ENCODE measurements around the gene MYBPC2.
A peak's percentile ranks its signal among the peaks of the same experiment; 100 is the strongest.

The MYBPC2 gene

DNA sequence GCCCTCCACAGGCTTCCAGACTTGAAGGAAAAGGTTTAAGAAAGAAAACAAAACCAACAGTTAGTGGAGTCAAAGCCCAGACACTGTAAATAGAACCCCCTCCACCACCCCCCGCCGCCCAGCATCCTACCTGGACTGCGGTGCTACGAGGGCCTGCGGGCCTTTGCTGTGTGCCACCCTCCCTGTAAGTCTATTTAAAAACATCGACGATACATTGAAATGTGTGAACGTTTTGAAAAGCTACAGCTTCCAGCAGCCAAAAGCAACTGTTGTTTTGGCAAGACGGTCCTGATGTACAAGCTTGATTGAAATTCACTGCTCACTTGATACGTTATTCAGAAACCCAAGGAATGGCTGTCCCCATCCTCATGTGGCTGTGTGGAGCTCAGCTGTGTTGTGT lies 50.2 kb downstream of the MYBPC2 start:
- Histone ChIP-seq H3K27ac (ENCODE audit: low read depth, low read length) (no peak overlapping the region), H3K27me3 (ENCODE audit: low read length) (no peaks in the 10 kb centered on the region), H3K4me3 (ENCODE audit: insufficient read depth, low read length, poor library complexity, severe bottlenecking) (no peak overlapping the region), H3K9me2 (replicated peaks; ENCODE audit: insufficient read depth, low read length) (no peaks in the 10 kb centered on the region), H3K4me2 (ENCODE audit: low read depth, low read length, poor library complexity, severe bottlenecking) (no peak overlapping the region), H3K9ac (ENCODE audit: low read length) (no peak overlapping the region), H4K20me1 (ENCODE audit: low read depth, low read length) (no peaks in the 10 kb centered on the region), H2AFZ (ENCODE audit: low read depth, low read length, severe bottlenecking) (no peak overlapping the region), H3F3A (ENCODE audit: insufficient read depth) (no peaks in the 10 kb centered on the region), H3K79me2 (ENCODE audit: insufficient read depth, low read length) (peaks cover 7% of the 10 kb centered on the region), H3K9me3 (ENCODE audit: insufficient read depth, low read length) (peaks cover 13% of the 10 kb centered on the region; the same call in 1 of the 2 replicates), H3K36me3 (ENCODE audit: low read length) (peaks cover 11% of the 10 kb centered on the region; the same call in 1 of the 2 replicates)
- TF ChIP-seq, protein P1, sequence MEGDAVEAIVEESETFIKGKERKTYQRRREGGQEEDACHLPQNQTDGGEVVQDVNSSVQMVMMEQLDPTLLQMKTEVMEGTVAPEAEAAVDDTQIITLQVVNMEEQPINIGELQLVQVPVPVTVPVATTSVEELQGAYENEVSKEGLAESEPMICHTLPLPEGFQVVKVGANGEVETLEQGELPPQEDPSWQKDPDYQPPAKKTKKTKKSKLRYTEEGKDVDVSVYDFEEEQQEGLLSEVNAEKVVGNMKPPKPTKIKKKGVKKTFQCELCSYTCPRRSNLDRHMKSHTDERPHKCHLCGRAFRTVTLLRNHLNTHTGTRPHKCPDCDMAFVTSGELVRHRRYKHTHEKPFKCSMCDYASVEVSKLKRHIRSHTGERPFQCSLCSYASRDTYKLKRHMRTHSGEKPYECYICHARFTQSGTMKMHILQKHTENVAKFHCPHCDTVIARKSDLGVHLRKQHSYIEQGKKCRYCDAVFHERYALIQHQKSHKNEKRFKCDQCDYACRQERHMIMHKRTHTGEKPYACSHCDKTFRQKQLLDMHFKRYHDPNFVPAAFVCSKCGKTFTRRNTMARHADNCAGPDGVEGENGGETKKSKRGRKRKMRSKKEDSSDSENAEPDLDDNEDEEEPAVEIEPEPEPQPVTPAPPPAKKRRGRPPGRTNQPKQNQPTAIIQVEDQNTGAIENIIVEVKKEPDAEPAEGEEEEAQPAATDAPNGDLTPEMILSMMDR (IDR thresholded peaks at IDR 0.05; ENCODE audit: insufficient read depth, low read length, poor library complexity, severe bottlenecking), result no peak
- TF ChIP-seq EZH2phosphoT487 (conservative IDR thresholded peaks at IDR 0.05; ENCODE audit: low read length), result no peak

DNA sequence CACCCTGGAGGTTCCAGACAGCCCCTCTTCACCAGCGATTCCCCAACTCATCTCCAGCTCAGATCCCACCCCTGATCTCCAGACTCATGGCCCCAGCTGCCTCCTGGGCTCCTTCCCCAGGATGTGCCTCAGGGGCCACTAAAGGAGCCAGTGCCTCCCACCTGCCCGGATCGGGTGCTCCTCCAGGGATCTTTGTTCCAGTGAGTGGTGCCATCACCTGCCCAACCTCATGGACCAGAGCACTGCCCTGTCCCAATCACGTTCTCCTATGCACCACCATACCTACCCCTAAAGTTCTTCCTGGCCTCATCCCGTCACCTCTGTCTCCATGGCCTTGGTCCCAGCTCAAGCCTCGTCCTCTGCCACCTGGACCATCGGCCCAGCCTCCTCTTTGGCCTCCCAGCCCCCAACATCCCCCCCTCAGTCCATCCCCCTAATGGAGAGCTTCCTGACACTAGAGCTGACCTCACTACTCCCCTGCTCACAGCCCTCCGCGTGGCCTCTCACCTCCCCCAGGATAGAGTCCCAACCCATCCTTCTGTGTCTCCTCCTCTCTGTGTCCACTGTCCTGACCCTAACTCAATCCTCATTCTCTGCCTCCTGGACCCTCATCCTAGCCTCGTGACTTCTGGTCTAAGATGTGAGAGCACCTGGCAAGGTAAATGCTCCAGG lies 52.7 kb downstream of the MYBPC2 start:
- Histone ChIP-seq H3K27ac (ENCODE audit: low read depth, low read length) (no peak overlapping the region), H3K27me3 (ENCODE audit: low read length) (no peaks in the 10 kb centered on the region), H3K4me2 (ENCODE audit: low read depth, low read length, poor library complexity, severe bottlenecking) (no peak overlapping the region), H2AFZ (ENCODE audit: low read depth, low read length, severe bottlenecking) (no peak overlapping the region), H3K79me2 (ENCODE audit: insufficient read depth, low read length) (no peaks in the 10 kb centered on the region), H3K9me3 (ENCODE audit: insufficient read depth, low read length) (peaks cover 6% of the 10 kb centered on the region; the same call in 1 of the 2 replicates), H3K4me3 (ENCODE audit: insufficient read depth, low read length, poor library complexity, severe bottlenecking) (no peak overlapping the region), H3K36me3 (ENCODE audit: low read length) (0 out of 2 replicates have a peak, but pooled peaks cover 3% of the 10 kb centered on the region), H3K9ac (ENCODE audit: low read length) (no peak overlapping the region), H3F3A (ENCODE audit: insufficient read depth) (no peaks in the 10 kb centered on the region), H3K9me2 (replicated peaks; ENCODE audit: insufficient read depth, low read length) (no peaks in the 10 kb centered on the region), H4K20me1 (ENCODE audit: low read depth, low read length) (no peaks in the 10 kb centered on the region)
- no peak for TF ChIP-seq EZH2phosphoT487 (conservative IDR thresholded peaks at IDR 0.05; ENCODE audit: low read length)
- TF ChIP-seq, protein P1 (IDR thresholded peaks at IDR 0.05; ENCODE audit: insufficient read depth, low read length, poor library complexity, severe bottlenecking), result no peak

DNA sequence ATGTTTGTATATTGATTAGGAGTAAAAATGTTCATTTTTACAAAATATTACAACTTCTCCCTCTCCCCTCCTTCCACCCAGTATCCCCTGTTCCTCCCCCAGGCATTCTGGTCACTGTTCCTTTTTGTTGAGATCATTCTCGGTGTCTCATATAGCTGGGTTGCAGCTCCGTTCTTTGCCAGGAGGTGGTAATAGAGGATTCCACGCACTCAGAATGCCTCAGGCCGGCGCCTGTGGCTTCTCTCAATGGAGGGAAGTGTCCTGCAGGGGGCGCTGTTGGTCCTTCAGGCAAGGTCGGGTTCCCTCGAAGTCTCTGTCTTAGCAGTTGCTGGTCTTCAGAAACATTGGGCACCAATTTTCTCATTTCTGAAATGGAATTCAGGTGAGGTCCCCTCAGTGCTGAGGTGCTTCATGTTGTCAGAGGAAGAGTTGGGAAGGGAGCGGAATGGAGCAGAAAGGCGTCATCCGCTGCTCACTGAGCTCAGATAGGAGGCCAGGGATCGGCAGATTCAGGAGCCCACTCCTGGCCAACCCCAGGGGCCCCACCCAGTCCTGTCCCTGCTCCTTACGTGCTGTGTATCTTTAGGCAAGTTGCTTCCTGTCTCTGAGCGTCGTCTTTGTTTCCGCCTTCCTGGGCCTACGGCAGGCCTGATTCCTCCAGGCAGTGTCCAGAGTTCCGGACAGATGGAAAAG lies 54.3 kb downstream of the MYBPC2 start:
- H3K9me3 ChIP-seq (ENCODE audit: insufficient read depth, low read length), result peaks cover 6% of the 10 kb centered on the region; the same call in 1 of the 2 replicates
- H3K9ac ChIP-seq (ENCODE audit: low read length), result no peak overlapping the region
- H2AFZ ChIP-seq (ENCODE audit: low read depth, low read length, severe bottlenecking), result no peak overlapping the region
- H3K79me2 ChIP-seq (ENCODE audit: insufficient read depth, low read length), result no peaks in the 10 kb centered on the region
- no peaks in the 10 kb centered on the region for H3F3A ChIP-seq (ENCODE audit: insufficient read depth)
- TF ChIP-seq, protein P1 (IDR thresholded peaks at IDR 0.05; ENCODE audit: insufficient read depth, low read length, poor library complexity, severe bottlenecking), result peak; percentile 29
- TF ChIP-seq EZH2phosphoT487 (conservative IDR thresholded peaks at IDR 0.05; ENCODE audit: low read length), result no peak
- no peak overlapping the region for H3K4me2 ChIP-seq (ENCODE audit: low read depth, low read length, poor library complexity, severe bottlenecking)
- no peaks in the 10 kb centered on the region for H3K9me2 ChIP-seq (replicated peaks; ENCODE audit: insufficient read depth, low read length)
- H4K20me1 ChIP-seq (ENCODE audit: low read depth, low read length), result no peaks in the 10 kb centered on the region
- H3K36me3 ChIP-seq (ENCODE audit: low read length), result 0 out of 2 replicates have a peak, but pooled peaks cover 3% of the 10 kb centered on the region
- no peak overlapping the region for H3K27ac ChIP-seq (ENCODE audit: low read depth, low read length)
- no peaks in the 10 kb centered on the region for H3K27me3 ChIP-seq (ENCODE audit: low read length)
- H3K4me3 ChIP-seq (ENCODE audit: insufficient read depth, low read length, poor library complexity, severe bottlenecking), result no peak overlapping the region
